ENCODE measurements around the gene ZSWIM7.

The ZSWIM7 gene

GRCh38 chr17:15965528-15965927 lies 34.0 kb downstream of the ZSWIM7 start:
- no peaks in the 10 kb centered on the region for H3K36me3 ChIP-seq (ENCODE audit: control insufficient read depth, insufficient read depth, low read length)
- H3K4me3 ChIP-seq (replicated peaks; ENCODE audit: low read depth, low read length) = no peak overlapping the region
- no peak for TF ChIP-seq CTCF (IDR thresholded peaks at IDR 0.05; ENCODE audit: insufficient read depth, low read length, poor library complexity, severe bottlenecking)
- no peak for DNase-seq (ENCODE audit: extremely low read depth, insufficient read length)
- no peaks in the 10 kb centered on the region; the same call in none of the 2 replicates for H3K27me3 ChIP-seq (replicated peaks; ENCODE audit: control insufficient read depth, insufficient read depth, low read length)

GRCh38 chr17:15963670-15964110 lies 35.8 kb downstream of the ZSWIM7 start:
- no peak overlapping the region for H3K4me3 ChIP-seq (replicated peaks; ENCODE audit: low read depth, low read length)
- no peak for DNase-seq (ENCODE audit: extremely low read depth, insufficient read length)
- TF ChIP-seq CTCF (IDR thresholded peaks at IDR 0.05; ENCODE audit: insufficient read depth, low read length, poor library complexity, severe bottlenecking) = no peak

GRCh38 chr17:15958484-15958854 lies 41.0 kb downstream of the ZSWIM7 start:
- DNase-seq (ENCODE audit: extremely low read depth, insufficient read length) = no peak
- Histone ChIP-seq H3K4me3 (replicated peaks; ENCODE audit: low read depth, low read length) (no peak overlapping the region), H3K27me3 (replicated peaks; ENCODE audit: control insufficient read depth, insufficient read depth, low read length) (no peaks in the 10 kb centered on the region), H3K36me3 (ENCODE audit: control insufficient read depth, insufficient read depth, low read length) (no peaks in the 10 kb centered on the region)
- no peak for TF ChIP-seq CTCF (IDR thresholded peaks at IDR 0.05; ENCODE audit: insufficient read depth, low read length, poor library complexity, severe bottlenecking)

More at GRCh38 chr17:15963670-15964110, 35.8 kb downstream of the ZSWIM7 start:
- H3K27me3 ChIP-seq (replicated peaks; ENCODE audit: control insufficient read depth, insufficient read depth, low read length) = no peaks in the 10 kb centered on the region; the same call in none of the 2 replicates
- H3K36me3 ChIP-seq (ENCODE audit: control insufficient read depth, insufficient read depth, low read length) = no peaks in the 10 kb centered on the region

- Histone ChIP-seq H3K36me3 (ENCODE audit: control insufficient read depth, insufficient read depth, low read length) (no peaks in the 10 kb centered on the region), H3K4me3 (replicated peaks; ENCODE audit: low read depth, low read length) (no peak overlapping the region)
- no peak for DNase-seq (ENCODE audit: extremely low read depth, insufficient read length)
Measured at GRCh38 chr17:15957608-15958307, 41.7 kb downstream of the ZSWIM7 start.

GRCh38 chr17:15957206-15957605 lies 42.3 kb downstream of the ZSWIM7 start:
- Histone ChIP-seq H3K27me3 (replicated peaks; ENCODE audit: control insufficient read depth, insufficient read depth, low read length) (no peaks in the 10 kb centered on the region), H3K36me3 (ENCODE audit: control insufficient read depth, insufficient read depth, low read length) (no peaks in the 10 kb centered on the region), H3K4me3 (replicated peaks; ENCODE audit: low read depth, low read length) (no peak overlapping the region)
- DNase-seq (ENCODE audit: extremely low read depth, insufficient read length) = no peak
- TF ChIP-seq CTCF (IDR thresholded peaks at IDR 0.05; ENCODE audit: insufficient read depth, low read length, poor library complexity, severe bottlenecking) = no peak

More at GRCh38 chr17:15957608-15958307, 41.7 kb downstream of the ZSWIM7 start:
- H3K27me3 ChIP-seq (replicated peaks; ENCODE audit: control insufficient read depth, insufficient read depth, low read length) = no peaks in the 10 kb centered on the region
- TF ChIP-seq CTCF (IDR thresholded peaks at IDR 0.05; ENCODE audit: insufficient read depth, low read length, poor library complexity, severe bottlenecking) = no peak
